OCI-LY3 (cell line): ENCODE data around the gene FAM111A.

Experiments used
- H2AFZ ChIP-seq: fragments of 200-600, 300-600 bp; shearing (Covaris generic); 2 replicates; pipeline ENCODE4 v1.6.0; 2014; ENCODE audit warnings: antibody characterized with exemption, low read depth, low read length
- H3K27ac ChIP-seq: fragments of 200-600, 300-600 bp; sonication (generic); 2 replicates; pipeline ENCODE4 v1.5.1; 2014; ENCODE audit warnings: mild to moderate bottlenecking, low read length, moderate library complexity, mixed read lengths
- H3K27me3 ChIP-seq: fragments of 200-600, 300-600 bp; sonication (generic); 2 replicates; pipeline ENCODE4 v1.6.1; 2014; ENCODE audit warnings: low read depth, low read length, mixed read lengths
- H3K36me3 ChIP-seq: fragments of 200-600, 300-600 bp; sonication (generic); replicated peaks from 2 replicates; pipeline ENCODE3; 2014; ENCODE audit warnings: low read depth, low read length, mixed read lengths
- H3K4me1 ChIP-seq: fragments of 300-600, 200-600 bp; sonication (generic); 2 replicates; pipeline ENCODE4 v1.6.1; 2014; ENCODE audit warnings: low read length, mixed read lengths
- H3K4me2 ChIP-seq: fragments of 200-600, 300-600 bp; sonication (generic); 2 replicates; pipeline ENCODE4 v1.6.1; 2014; ENCODE audit warnings: low read length, mixed read lengths
- H3K4me3 ChIP-seq: fragments of 300-600, 200-600 bp; sonication (generic); 2 replicates; pipeline ENCODE4 v1.5.1; 2014; ENCODE audit warnings: antibody characterized with exemption, mild to moderate bottlenecking, low read length, moderate library complexity
- H3K79me2 ChIP-seq: fragments of 300-600, 200-600 bp; shearing (Covaris generic); 2 replicates; pipeline ENCODE4 v1.6.1; 2014; ENCODE audit warnings: mild to moderate bottlenecking, low read length, mixed read lengths
- H3K9ac ChIP-seq: fragments of 300-600, 200-600 bp; shearing (Covaris generic); 2 replicates; pipeline ENCODE4 v1.6.0; 2014; ENCODE audit warnings: mild to moderate bottlenecking, low read length, moderate library complexity
- H3K9me3 ChIP-seq: fragments of 200-600, 300-600 bp; shearing (Covaris generic); 2 replicates; pipeline ENCODE4 v1.6.1; 2014; ENCODE audit warnings: low read length, mixed read lengths; ENCODE audit not compliant: insufficient read depth
- H4K20me1 ChIP-seq: fragments of 200-600, 300-600 bp; sonication (generic); 2 replicates; pipeline ENCODE4 v1.6.1; 2016; ENCODE audit warnings: low read length, mixed read lengths; ENCODE audit not compliant: insufficient read depth
- EZH2phosphoT487 ChIP-seq: fragments of 200-600 bp; shearing (Covaris generic); IDR thresholded peaks from 2 replicates; pipeline ENCODE4 v1.6.1; 2018; ENCODE audit warnings: antibody characterized with exemption, mixed run types, low read depth
- TF ChIP-seq, protein P1 (sequence below): fragments of 200-600, 300-600 bp; sonication (generic); IDR thresholded peaks from 2 replicates; pipeline ENCODE4 v1.5.1; 2014; ENCODE audit warnings: antibody characterized with exemption, low read length, low read depth

The FAM111A gene

DNA sequence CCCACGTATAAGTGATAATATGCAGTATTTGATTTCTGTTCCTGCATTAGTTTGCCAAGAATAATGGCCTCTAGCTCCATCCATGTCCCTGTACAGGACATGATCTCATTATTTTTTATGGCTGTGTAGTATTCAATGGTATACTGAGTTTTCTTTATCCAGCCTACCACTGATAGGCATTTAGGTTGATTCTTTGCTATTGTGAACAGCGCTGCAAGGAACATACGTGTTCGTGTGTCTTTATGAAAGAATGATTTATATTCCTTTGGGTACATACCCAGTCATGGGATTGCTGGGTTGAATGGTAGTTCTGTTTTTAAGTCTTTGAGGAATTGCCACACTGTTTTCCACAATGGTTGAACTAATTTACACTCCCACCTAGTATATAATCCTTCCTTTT is 1.5 kb upstream of the FAM111A start:
- H3K4me2 ChIP-seq: no peak overlapping the region
- no peak overlapping the region for H3K9ac ChIP-seq
- peaks cover under 1% of the 10 kb centered on the region for H3K36me3 ChIP-seq
- H3K9me3 ChIP-seq: no peaks in the 10 kb centered on the region
- no peak overlapping the region for H2AFZ ChIP-seq
- peaks cover 14% of the 10 kb centered on the region for H3K79me2 ChIP-seq
- no peak overlapping the region for H3K4me3 ChIP-seq
- H4K20me1 ChIP-seq: no peaks in the 10 kb centered on the region
- H3K27ac ChIP-seq: no peak overlapping the region
- peaks cover 26% of the 10 kb centered on the region for H3K4me1 ChIP-seq
- no peaks in the 10 kb centered on the region for H3K27me3 ChIP-seq
- no peak for TF ChIP-seq EZH2phosphoT487
- TF ChIP-seq, protein P1, sequence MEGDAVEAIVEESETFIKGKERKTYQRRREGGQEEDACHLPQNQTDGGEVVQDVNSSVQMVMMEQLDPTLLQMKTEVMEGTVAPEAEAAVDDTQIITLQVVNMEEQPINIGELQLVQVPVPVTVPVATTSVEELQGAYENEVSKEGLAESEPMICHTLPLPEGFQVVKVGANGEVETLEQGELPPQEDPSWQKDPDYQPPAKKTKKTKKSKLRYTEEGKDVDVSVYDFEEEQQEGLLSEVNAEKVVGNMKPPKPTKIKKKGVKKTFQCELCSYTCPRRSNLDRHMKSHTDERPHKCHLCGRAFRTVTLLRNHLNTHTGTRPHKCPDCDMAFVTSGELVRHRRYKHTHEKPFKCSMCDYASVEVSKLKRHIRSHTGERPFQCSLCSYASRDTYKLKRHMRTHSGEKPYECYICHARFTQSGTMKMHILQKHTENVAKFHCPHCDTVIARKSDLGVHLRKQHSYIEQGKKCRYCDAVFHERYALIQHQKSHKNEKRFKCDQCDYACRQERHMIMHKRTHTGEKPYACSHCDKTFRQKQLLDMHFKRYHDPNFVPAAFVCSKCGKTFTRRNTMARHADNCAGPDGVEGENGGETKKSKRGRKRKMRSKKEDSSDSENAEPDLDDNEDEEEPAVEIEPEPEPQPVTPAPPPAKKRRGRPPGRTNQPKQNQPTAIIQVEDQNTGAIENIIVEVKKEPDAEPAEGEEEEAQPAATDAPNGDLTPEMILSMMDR: no peak

DNA sequence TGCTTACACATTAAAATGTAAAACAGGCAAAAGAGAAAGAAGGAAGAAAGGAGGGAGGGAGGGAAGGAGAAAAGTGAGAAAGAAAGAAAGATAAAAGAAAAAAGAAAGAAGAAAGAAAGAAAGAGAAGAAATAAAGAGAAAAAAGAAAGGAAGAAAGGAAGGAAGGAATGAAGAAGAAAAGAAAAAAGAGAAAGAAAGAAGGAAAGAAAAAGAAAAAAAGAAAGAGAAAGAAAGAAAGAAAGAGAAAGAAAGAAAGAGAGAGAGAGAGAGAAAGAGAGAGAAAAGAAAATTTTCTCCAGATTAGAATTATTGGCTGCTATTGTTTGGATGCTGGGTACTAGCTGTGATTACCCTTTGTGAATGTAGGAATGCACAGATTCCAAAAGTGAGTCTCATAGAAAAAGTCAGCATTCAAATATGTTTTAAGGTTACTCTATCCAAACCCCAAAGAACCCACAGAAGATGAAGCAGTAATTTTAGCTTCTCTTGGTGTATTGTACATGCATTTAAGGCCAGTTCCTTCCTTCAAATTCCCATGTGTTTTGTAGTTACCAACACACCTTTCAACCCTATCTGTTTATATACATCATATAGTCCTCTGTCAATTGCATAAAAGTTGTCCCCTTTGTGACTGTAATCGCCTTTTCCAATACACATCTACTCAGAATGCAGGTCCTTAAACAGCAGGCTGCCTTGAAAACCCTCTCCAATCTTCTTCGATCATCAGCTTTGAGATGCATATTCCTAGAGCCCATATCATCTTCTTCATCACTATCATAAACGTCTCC is 789 bp upstream of the FAM111A start:
- H3K36me3 ChIP-seq: peaks cover 8% of the 10 kb centered on the region
- H3K9ac ChIP-seq: peak overlapping the region; percentile 85
- H3K4me1 ChIP-seq: peaks cover 23% of the 10 kb centered on the region
- no peaks in the 10 kb centered on the region for H4K20me1 ChIP-seq
- peaks cover 20% of the 10 kb centered on the region for H3K79me2 ChIP-seq
- H3K4me2 ChIP-seq: peak overlapping the region; percentile 79
- no peak for TF ChIP-seq EZH2phosphoT487
- TF ChIP-seq, protein P1: no peak
- peak overlapping the region; percentile 89 for H3K4me3 ChIP-seq
- H3K9me3 ChIP-seq: no peaks in the 10 kb centered on the region
- H3K27me3 ChIP-seq: no peaks in the 10 kb centered on the region
- peak overlapping the region; percentile 79 for H3K27ac ChIP-seq
- peak overlapping the region; percentile 95 for H2AFZ ChIP-seq

DNA sequence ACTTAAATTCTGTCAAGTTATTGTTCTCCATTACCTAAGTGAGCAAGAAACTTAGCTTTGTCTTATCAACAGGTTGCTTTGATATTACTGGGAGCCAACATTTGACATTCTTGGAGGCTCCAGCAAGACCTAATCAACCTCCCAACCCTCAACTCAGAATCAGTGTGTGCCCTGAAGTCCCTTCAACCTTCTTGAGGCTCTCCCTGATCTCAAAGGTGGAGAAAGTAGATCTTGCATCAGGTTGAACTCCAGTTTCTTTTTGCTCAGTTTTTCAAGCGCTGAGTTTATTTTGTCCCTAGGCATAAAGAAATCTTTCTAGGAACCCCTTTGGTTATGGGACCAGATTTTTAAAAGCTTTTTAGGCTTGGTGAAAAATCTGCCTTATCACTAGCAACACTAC is 1.4 kb downstream of the FAM111A start:
- H3K9ac ChIP-seq: peak overlapping the region; percentile 85
- H3K36me3 ChIP-seq: peaks cover 27% of the 10 kb centered on the region
- H3K9me3 ChIP-seq: no peaks in the 10 kb centered on the region
- no peaks in the 10 kb centered on the region for H3K27me3 ChIP-seq
- TF ChIP-seq EZH2phosphoT487: no peak
- TF ChIP-seq, protein P1: no peak
- peak overlapping the region; percentile 79 for H3K4me2 ChIP-seq
- H3K4me1 ChIP-seq: peaks cover 23% of the 10 kb centered on the region
- H3K4me3 ChIP-seq: peak overlapping the region; percentile 89
- peak overlapping the region; percentile 79 for H3K27ac ChIP-seq
- no peaks in the 10 kb centered on the region for H4K20me1 ChIP-seq
- H2AFZ ChIP-seq: peak overlapping the region; percentile 91
- H3K79me2 ChIP-seq: peaks cover 24% of the 10 kb centered on the region

DNA sequence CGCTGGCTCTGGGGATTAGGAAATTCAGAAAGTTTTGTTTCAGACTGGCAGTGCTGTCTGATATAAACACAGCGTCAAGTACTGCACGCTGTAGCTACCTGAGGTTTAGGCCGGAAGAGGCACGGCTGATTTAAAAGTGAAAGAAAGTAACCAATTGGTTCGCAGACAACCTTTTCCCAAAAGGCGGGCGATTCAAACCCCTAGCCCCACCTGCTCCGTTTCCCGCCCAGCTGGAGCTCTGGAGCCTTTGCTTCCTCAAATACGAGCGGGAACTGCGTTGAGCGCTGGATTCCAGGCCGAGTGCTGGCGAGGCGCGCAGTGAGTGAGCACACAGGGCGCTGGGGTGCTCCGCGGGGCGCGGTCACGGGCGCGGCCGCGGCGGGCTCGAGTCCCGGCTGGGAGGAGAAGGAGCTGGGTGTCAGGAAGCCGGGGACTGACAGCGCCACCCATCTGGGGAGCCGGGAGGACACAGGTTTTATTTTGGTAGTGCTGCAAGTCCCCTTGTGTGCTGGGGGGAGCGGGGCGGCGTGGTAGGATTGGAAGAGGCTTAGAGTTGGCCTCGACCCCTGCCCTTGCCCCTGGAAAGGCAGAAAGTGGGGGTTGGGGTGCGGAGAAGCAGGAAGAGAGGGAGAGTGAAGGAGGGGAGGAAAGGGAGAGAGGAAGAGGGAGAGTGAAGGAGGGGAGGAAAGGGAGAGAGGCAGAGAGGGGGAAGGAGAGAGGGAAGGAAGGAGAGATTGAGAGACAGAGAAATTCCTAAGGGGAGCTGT is 2.1 kb downstream of the FAM111A start:
- peak overlapping the region; percentile 85 for H3K9ac ChIP-seq
- H3K9me3 ChIP-seq: no peaks in the 10 kb centered on the region
- H3K27me3 ChIP-seq: no peaks in the 10 kb centered on the region
- H2AFZ ChIP-seq: peak overlapping the region; percentile 91
- peak overlapping the region; percentile 89 for H3K4me3 ChIP-seq
- no peaks in the 10 kb centered on the region for H4K20me1 ChIP-seq
- peaks cover 31% of the 10 kb centered on the region for H3K36me3 ChIP-seq
- peak overlapping the region; percentile 79 for H3K27ac ChIP-seq
- peaks cover 23% of the 10 kb centered on the region for H3K4me1 ChIP-seq
- H3K4me2 ChIP-seq: peak overlapping the region; percentile 79
- peaks cover 24% of the 10 kb centered on the region for H3K79me2 ChIP-seq
- no peak for TF ChIP-seq EZH2phosphoT487
- TF ChIP-seq, protein P1: peak; percentile 40; the same call in 1 of the 2 replicates
